ENCODE measurements around the gene DDAH1.

The DDAH1 gene

GRCh38 chr1:85358702-85359438 lies 106.1 kb downstream of the DDAH1 start:
- POLR2A ChIA-PET (ENCODE audit: low non-redundant PET) = no interaction called here
- CTCF ChIA-PET = no interaction called here

GRCh38 chr1:85357817-85358216 lies 107.1 kb downstream of the DDAH1 start:
- CTCF ChIA-PET = no interaction called here

More at GRCh38 chr1:85358702-85359438, 106.1 kb downstream of the DDAH1 start:
- H3K27ac ChIP-seq = no peak overlapping the region
- DNase-seq (ENCODE audit: low spot score) = no peak
- no peak for TF ChIP-seq CTCF (conservative IDR thresholded peaks at IDR 0.05; ENCODE audit: low read depth)

GRCh38 chr1:85356130-85356529 lies 108.8 kb downstream of the DDAH1 start:
- no peak for DNase-seq (ENCODE audit: low spot score)
- H3K27ac ChIP-seq = no peak overlapping the region
- CTCF ChIA-PET = no interaction called here
- TF ChIP-seq CTCF (conservative IDR thresholded peaks at IDR 0.05; ENCODE audit: low read depth) = no peak
- POLR2A ChIA-PET (ENCODE audit: low non-redundant PET) = no interaction called here

More at GRCh38 chr1:85357817-85358216, 107.1 kb downstream of the DDAH1 start:
- POLR2A ChIA-PET (ENCODE audit: low non-redundant PET) = no interaction called here
- H3K27ac ChIP-seq = no peak overlapping the region
- no peak for DNase-seq (ENCODE audit: low spot score)
- TF ChIP-seq CTCF (conservative IDR thresholded peaks at IDR 0.05; ENCODE audit: low read depth) = no peak

- no peak overlapping the region for H3K27ac ChIP-seq
- POLR2A ChIA-PET (ENCODE audit: low non-redundant PET) = no interaction called here
- no peak for TF ChIP-seq CTCF (conservative IDR thresholded peaks at IDR 0.05; ENCODE audit: low read depth)
- DNase-seq (ENCODE audit: low spot score) = no peak
- CTCF ChIA-PET = interaction anchor here (1.2 kb wide), 1 partner anchor 8 kb away, joined by 3 read pairs; no protein-coding TSS in a partner anchor
Measured at GRCh38 chr1:85352055-85352454, 112.9 kb downstream of the DDAH1 start.

GRCh38 chr1:85351202-85351828 lies 113.6 kb downstream of the DDAH1 start:
- ChIA-PET CTCF (no interaction called here), POLR2A (ENCODE audit: low non-redundant PET) (no interaction called here)
- no peak for TF ChIP-seq CTCF (conservative IDR thresholded peaks at IDR 0.05; ENCODE audit: low read depth)
- no peak overlapping the region for H3K27ac ChIP-seq
- DNase-seq (ENCODE audit: low spot score) = no peak

GRCh38 chr1:85349224-85349623 lies 115.7 kb downstream of the DDAH1 start:
- no peak overlapping the region for H3K27ac ChIP-seq
- CTCF ChIA-PET = no interaction called here
- POLR2A ChIA-PET (ENCODE audit: low non-redundant PET) = no interaction called here
- no peak for DNase-seq (ENCODE audit: low spot score)
- no peak for TF ChIP-seq CTCF (conservative IDR thresholded peaks at IDR 0.05; ENCODE audit: low read depth)

Data from RWPE1 (cell line).